GM21367 (cell line): ENCODE data around the gene RAD9B.
"Not testable (repeated sequence)": the region's sequence is repeated elsewhere in the genome, so short reads cannot be mapped to it uniquely, and the experiment has no call there.

Source experiments
- ATAC-seq: cut with Tn5 transposase; IDR thresholded peaks from one replicate; pipeline ENCODE4 v1.9.1; 2021; ENCODE audit not compliant: unreplicated experiment

Gene RAD9B

GRCh38 chr12:110520876-110521712 is 19.0 kb downstream of the RAD9B start:
- not testable (repeated sequence) for ATAC-seq

GRCh38 chr12:110528277-110528839 is 26.2 kb downstream of the RAD9B start:
- ATAC-seq: no peak

- ATAC-seq: no peak
Observed at GRCh38 chr12:110530511-110530910, 28.4 kb downstream of the RAD9B start.

GRCh38 chr12:110531741-110532333 is 29.7 kb downstream of the RAD9B start:
- peak; percentile 77 for ATAC-seq

- no peak for ATAC-seq
Observed at GRCh38 chr12:110532644-110533043, 30.5 kb downstream of the RAD9B start.

- ATAC-seq: no peak
Observed at GRCh38 chr12:110533607-110534006, 31.5 kb downstream of the RAD9B start.

GRCh38 chr12:110534811-110535210 is 32.7 kb downstream of the RAD9B start:
- ATAC-seq: no peak

- no peak for ATAC-seq
Observed at GRCh38 chr12:110536834-110537604, 34.9 kb downstream of the RAD9B start.

GRCh38 chr12:110537605-110538409 is 35.7 kb downstream of the RAD9B start:
- ATAC-seq: no peak

- ATAC-seq: no peak
Observed at GRCh38 chr12:110538869-110539622, 36.9 kb downstream of the RAD9B start.

- no peak for ATAC-seq
Observed at GRCh38 chr12:110540048-110540447, 37.9 kb downstream of the RAD9B start.

GRCh38 chr12:110543252-110543959 is 41.3 kb downstream of the RAD9B start:
- ATAC-seq: no peak

GRCh38 chr12:110543965-110544364 is 41.8 kb downstream of the RAD9B start:
- ATAC-seq: no peak

- ATAC-seq: not testable (repeated sequence)
Observed at GRCh38 chr12:110545259-110545658, 43.1 kb downstream of the RAD9B start.

GRCh38 chr12:110545812-110546211 is 43.7 kb downstream of the RAD9B start:
- no peak for ATAC-seq

GRCh38 chr12:110546339-110546738 is 44.2 kb downstream of the RAD9B start:
- no peak for ATAC-seq

- ATAC-seq: no peak
Observed at GRCh38 chr12:110547090-110547489, 45.0 kb downstream of the RAD9B start.

- no peak for ATAC-seq
Observed at GRCh38 chr12:110548678-110549077, 46.5 kb downstream of the RAD9B start.

GRCh38 chr12:110549716-110550115 is 47.6 kb downstream of the RAD9B start:
- ATAC-seq: no peak
